Brain microvascular endothelial cell (primary cell): Measurements from ENCODE around the gene GRIA1.
A peak's percentile ranks its signal among the peaks of the same experiment; 100 is the strongest.

Source experiments
- DNase-seq: peaks from one replicate; pipeline ENCODE4 v3.0.0-alpha.2; 2020
- H3K27ac ChIP-seq: fragments of 250-450 bp; sonication (Bioruptor Pico); 2 replicates; pipeline ENCODE4 v1.5.1; 2020; ENCODE audit warnings: mild to moderate bottlenecking, moderate library complexity
- H3K27me3 ChIP-seq: fragments of 250-450 bp; sonication (Bioruptor Pico); replicated peaks from 2 replicates; pipeline ENCODE4 v1.5.1; 2020; ENCODE audit warnings: mild to moderate bottlenecking
- H3K36me3 ChIP-seq: fragments of 250-450 bp; sonication (Bioruptor Pico); replicated peaks from 2 replicates; pipeline ENCODE4 v1.5.1; 2020; ENCODE audit warnings: mild to moderate bottlenecking
- H3K4me3 ChIP-seq: 2 replicates; pipeline ENCODE4 v1.5.1; 2011; ENCODE audit warnings: low read depth, mild to moderate bottlenecking, control low read depth, low read length, moderate library complexity
- CTCF ChIP-seq: IDR thresholded peaks from 2 replicates; pipeline ENCODE4 v1.5.1; 2011; ENCODE audit warnings: low read depth, mild to moderate bottlenecking, moderate library complexity, low read length, control low read depth, inconsistent platforms; ENCODE audit errors: missing control alignments
- in situ Hi-C: cut with HindIII; loops from 2 replicates; pipeline ENCODE4 v1.10.0; 2017; ENCODE audit warnings: low sequenced_read_pairs, low pct_ligation_motif_present

Gene GRIA1

GRCh38 chr5:153704110-153704509, 213.6 kb downstream of the GRIA1 start:
- TF ChIP-seq CTCF = no peak
- Histone ChIP-seq H3K27me3 (no peaks in the 10 kb centered on the region), H3K4me3 (no peak overlapping the region), H3K36me3 (no peaks in the 10 kb centered on the region), H3K27ac (no peak overlapping the region)
- no peak for DNase-seq
- in situ Hi-C loops = no loop called here

GRCh38 chr5:153707626-153708025, 217.2 kb downstream of the GRIA1 start:
- Histone ChIP-seq H3K4me3 (no peak overlapping the region), H3K27ac (no peak overlapping the region), H3K27me3 (no peaks in the 10 kb centered on the region), H3K36me3 (no peaks in the 10 kb centered on the region)
- DNase-seq = no peak
- TF ChIP-seq CTCF = no peak
- in situ Hi-C loops = no loop called here

- Histone ChIP-seq H3K27ac (no peak overlapping the region), H3K36me3 (no peaks in the 10 kb centered on the region), H3K27me3 (no peaks in the 10 kb centered on the region), H3K4me3 (no peak overlapping the region)
- peak; percentile 48 for TF ChIP-seq CTCF
- DNase-seq = no peak
- in situ Hi-C loops = no loop called here
Measured at GRCh38 chr5:153711755-153712154, 221.3 kb downstream of the GRIA1 start.

- no peak for DNase-seq
- in situ Hi-C loops = no loop called here
- H3K4me3 ChIP-seq = no peak overlapping the region
- no peaks in the 10 kb centered on the region for H3K36me3 ChIP-seq
- H3K27ac ChIP-seq = no peak overlapping the region
- no peaks in the 10 kb centered on the region for H3K27me3 ChIP-seq
- TF ChIP-seq CTCF = no peak
Measured at GRCh38 chr5:153712946-153713345, 222.5 kb downstream of the GRIA1 start.

- in situ Hi-C loops = no loop called here
- no peak for TF ChIP-seq CTCF
- DNase-seq = no peak
Measured at GRCh38 chr5:153713943-153714342, 223.5 kb downstream of the GRIA1 start.

GRCh38 chr5:153714798-153715197, 224.3 kb downstream of the GRIA1 start:
- Histone ChIP-seq H3K27me3 (no peaks in the 10 kb centered on the region), H3K36me3 (no peaks in the 10 kb centered on the region), H3K27ac (no peak overlapping the region), H3K4me3 (no peak overlapping the region)
- no peak for TF ChIP-seq CTCF
- no peak for DNase-seq
- in situ Hi-C loops = no loop called here

More at GRCh38 chr5:153713943-153714342, 223.5 kb downstream of the GRIA1 start:
- H3K27me3 ChIP-seq = no peaks in the 10 kb centered on the region
- no peaks in the 10 kb centered on the region for H3K36me3 ChIP-seq
- H3K27ac ChIP-seq = no peak overlapping the region
- no peak overlapping the region for H3K4me3 ChIP-seq
